PFSK-1 (cell line): ENCODE measurements around the gene NR3C2.

Source experiments
- FOXP2 ChIP-seq: optimal IDR thresholded peaks from 2 replicates; pipeline ENCODE3; 2011; ENCODE audit warnings: borderline replicate concordance, control low read depth, inconsistent platforms; ENCODE audit not compliant: insufficient read depth; ENCODE audit errors: extremely low read length, extremely low read depth
- POLR2AphosphoS5 ChIP-seq: IDR thresholded peaks from 2 replicates; pipeline ENCODE4 v1.6.1; 2012; ENCODE audit warnings: low read depth, mild to moderate bottlenecking, control low read depth, low read length, moderate library complexity
- SIN3A ChIP-seq: IDR thresholded peaks from 2 replicates; pipeline ENCODE4 v1.6.1; 2012; ENCODE audit warnings: mild to moderate bottlenecking, low read length, moderate library complexity, borderline replicate concordance; ENCODE audit not compliant: insufficient read depth
- TAF1 ChIP-seq: IDR thresholded peaks from 2 replicates; pipeline ENCODE4 v1.6.1; 2012; ENCODE audit warnings: low read length, control low read depth, borderline replicate concordance; ENCODE audit not compliant: insufficient read depth
- TF ChIP-seq, protein P1 (sequence below), 2 experiments: IDR thresholded peaks; 2 replicates each; pipeline versions ENCODE4 v1.6.1 to v1.8.0; 2011 to 2012; ENCODE audit warnings: low read depth in 2 of 2, low read length in 2 of 2, control low read depth in 1 of 2, inconsistent platforms in 1 of 2, mild to moderate bottlenecking in 1 of 2, moderate library complexity in 1 of 2; ENCODE audit not compliant: insufficient read depth in 1 of 2

NR3C2 gene

DNA sequence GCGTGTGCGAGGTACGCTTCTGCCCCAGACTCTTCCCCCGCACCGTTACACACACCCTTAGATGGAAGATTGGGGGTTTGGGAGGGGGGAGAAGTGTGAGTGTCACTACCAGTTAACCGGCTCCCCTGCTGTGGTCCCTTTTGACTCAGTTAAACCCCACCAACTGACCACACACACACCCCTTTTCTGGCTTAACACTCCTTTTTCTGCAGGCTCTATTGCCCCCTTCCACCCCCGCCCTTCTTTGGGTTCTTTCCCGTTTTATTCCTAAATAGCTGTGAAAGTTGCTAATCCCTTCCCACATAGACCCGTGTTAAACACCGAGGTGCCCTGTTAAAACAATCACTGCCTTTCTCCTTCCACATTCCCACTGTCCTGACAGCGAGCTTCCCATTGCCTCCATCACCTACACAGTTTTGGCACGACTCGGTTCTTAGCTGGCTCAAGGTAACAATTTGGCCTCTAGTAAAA, 3.7 kb upstream of the NR3C2 start:
- TF ChIP-seq SIN3A (no peak), POLR2AphosphoS5 (no peak), FOXP2 (no peak), TAF1 (no peak)
- TF ChIP-seq, protein P1, sequence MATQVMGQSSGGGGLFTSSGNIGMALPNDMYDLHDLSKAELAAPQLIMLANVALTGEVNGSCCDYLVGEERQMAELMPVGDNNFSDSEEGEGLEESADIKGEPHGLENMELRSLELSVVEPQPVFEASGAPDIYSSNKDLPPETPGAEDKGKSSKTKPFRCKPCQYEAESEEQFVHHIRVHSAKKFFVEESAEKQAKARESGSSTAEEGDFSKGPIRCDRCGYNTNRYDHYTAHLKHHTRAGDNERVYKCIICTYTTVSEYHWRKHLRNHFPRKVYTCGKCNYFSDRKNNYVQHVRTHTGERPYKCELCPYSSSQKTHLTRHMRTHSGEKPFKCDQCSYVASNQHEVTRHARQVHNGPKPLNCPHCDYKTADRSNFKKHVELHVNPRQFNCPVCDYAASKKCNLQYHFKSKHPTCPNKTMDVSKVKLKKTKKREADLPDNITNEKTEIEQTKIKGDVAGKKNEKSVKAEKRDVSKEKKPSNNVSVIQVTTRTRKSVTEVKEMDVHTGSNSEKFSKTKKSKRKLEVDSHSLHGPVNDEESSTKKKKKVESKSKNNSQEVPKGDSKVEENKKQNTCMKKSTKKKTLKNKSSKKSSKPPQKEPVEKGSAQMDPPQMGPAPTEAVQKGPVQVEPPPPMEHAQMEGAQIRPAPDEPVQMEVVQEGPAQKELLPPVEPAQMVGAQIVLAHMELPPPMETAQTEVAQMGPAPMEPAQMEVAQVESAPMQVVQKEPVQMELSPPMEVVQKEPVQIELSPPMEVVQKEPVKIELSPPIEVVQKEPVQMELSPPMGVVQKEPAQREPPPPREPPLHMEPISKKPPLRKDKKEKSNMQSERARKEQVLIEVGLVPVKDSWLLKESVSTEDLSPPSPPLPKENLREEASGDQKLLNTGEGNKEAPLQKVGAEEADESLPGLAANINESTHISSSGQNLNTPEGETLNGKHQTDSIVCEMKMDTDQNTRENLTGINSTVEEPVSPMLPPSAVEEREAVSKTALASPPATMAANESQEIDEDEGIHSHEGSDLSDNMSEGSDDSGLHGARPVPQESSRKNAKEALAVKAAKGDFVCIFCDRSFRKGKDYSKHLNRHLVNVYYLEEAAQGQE (IDR thresholded peaks at IDR 0.05; ENCODE audit: insufficient read depth in 1 of 2, low read depth in 2 of 2, low read length in 2 of 2), result no peak

GRCh38 chr4:148445071-148445859, 3.1 kb upstream of the NR3C2 start:
- TF ChIP-seq, protein P1 (IDR thresholded peaks at IDR 0.05; ENCODE audit: insufficient read depth in 1 of 2, low read depth in 2 of 2, low read length in 2 of 2), result no peak
- TF ChIP-seq FOXP2 (no peak), TAF1 (no peak), POLR2AphosphoS5 (no peak), SIN3A (no peak)

DNA sequence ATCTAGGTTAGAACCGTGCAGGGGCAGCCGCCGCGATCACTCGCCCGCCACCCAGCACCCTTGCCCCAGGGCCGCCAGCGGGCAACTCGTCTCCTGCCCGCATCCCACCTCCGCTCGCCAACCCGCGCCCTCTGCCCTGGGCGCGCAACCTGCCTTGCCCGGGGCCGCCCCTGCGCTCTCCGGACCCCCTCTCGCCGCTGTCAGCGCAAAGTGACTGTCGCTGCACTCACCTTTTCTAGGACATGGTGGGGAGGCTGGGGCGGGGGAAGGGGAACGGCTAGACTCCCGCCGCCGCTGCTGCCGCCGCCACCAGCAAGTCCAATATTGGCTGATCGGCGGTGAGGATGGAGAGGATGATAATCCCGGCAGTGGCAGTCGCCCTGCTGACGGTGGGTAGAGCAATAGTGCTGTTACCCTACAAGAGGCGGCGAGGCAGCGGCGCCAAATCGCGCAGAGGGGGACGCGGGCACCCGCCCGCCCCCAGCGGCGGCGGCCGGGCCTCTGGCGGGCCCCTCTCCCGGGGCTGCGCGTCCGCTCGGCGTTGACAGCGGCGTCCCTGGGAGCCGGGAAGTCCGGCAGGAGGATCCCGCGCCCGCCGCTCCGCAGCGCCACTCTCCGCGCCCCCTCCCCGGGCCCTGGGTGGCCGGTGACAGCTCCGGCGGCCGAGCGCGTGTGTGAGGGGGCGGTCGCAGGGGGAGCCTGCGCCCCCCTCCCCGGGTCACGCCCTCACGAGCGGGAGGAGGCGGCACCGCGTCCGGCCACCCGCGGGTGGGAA, 2.3 kb upstream of the NR3C2 start:
- TF ChIP-seq FOXP2 (no peak), SIN3A (no peak), POLR2AphosphoS5 (no peak), TAF1 (no peak)
- TF ChIP-seq, protein P1 (IDR thresholded peaks at IDR 0.05; ENCODE audit: insufficient read depth in 1 of 2, low read depth in 2 of 2, low read length in 2 of 2), result no peak

DNA sequence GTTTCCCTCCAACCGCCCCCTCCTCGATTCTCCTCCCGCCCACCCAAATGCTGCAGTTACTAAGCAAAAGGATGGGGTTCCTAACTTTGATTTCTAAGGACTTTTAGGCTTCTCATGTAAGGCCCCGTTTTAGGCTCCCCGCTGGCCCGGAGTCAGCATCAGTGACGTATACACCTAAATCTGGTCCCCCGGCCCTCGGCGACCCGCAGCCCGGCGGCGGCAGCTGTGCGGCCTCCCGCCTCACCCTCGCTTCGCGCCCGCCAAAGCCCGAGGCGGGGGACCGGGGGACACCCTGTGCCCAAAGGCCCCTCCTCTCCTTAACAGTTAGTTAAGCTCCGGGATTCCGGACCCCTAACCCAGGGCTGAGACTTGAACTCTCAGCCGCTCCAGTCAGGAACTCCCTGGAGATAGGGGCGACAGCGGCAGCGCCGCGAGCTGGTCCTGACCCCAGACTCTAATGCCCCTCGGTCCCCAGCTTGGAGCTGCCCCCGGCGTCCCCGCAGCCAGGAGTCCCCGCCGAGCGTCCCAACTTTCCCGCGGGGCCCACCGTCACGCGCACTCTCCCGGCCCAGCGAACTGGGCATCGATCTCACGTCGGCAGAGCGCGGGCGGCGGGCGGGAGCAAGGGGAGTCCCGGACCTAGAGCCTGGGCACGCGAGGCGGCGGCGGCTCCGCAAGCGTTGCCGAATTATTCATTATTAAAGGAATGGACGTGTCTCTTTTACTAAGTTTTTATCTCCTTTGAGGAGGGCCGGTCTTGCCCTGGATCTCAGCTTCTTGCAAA, 1.5 kb upstream of the NR3C2 start:
- TF ChIP-seq, protein P1 (IDR thresholded peaks at IDR 0.05; ENCODE audit: insufficient read depth in 1 of 2, low read depth in 2 of 2, low read length in 2 of 2), result no peak
- TF ChIP-seq SIN3A (no peak), FOXP2 (no peak), POLR2AphosphoS5 (no peak), TAF1 (no peak)
